GM12872 (cell line): Measurements from ENCODE around the gene CAPN9.

Experiments used
- TF ChIP-seq, protein P1 (sequence below): IDR thresholded peaks from 3 replicates; pipeline ENCODE4 v1.5.1; 2011; ENCODE audit warnings: low read depth, mild to moderate bottlenecking, low read length, moderate library complexity; ENCODE audit not compliant: insufficient read depth

Gene CAPN9

DNA sequence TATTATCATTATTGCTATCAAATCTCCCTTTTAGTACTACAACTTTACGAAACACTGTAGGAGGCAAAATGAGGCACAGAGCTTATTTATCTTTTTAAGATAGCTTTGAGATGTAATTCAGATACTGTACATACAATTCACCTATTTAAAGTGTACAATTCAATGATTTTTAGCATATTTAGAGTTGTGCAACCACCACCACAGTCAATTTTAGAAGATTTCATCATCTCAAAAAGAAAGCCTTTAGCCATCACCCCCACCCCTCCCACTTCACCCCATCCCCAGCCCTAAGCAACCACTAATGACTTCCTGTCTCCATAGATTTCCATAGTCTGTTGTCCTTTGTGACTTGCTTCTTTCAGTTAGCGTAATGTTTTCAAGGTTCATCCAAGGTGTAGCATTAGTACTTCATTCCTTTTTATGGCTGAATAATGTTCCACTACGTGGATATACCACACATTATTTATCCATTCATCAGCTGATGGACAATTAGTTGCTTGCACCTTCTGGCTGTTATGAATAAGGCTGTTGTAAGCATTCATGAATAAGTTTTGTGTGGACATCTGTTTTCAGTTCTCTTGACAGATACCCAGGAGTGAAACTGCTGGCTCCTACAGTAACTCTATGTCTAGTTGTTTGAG lies 9.4 kb upstream of the CAPN9 start:
- TF ChIP-seq, protein P1, sequence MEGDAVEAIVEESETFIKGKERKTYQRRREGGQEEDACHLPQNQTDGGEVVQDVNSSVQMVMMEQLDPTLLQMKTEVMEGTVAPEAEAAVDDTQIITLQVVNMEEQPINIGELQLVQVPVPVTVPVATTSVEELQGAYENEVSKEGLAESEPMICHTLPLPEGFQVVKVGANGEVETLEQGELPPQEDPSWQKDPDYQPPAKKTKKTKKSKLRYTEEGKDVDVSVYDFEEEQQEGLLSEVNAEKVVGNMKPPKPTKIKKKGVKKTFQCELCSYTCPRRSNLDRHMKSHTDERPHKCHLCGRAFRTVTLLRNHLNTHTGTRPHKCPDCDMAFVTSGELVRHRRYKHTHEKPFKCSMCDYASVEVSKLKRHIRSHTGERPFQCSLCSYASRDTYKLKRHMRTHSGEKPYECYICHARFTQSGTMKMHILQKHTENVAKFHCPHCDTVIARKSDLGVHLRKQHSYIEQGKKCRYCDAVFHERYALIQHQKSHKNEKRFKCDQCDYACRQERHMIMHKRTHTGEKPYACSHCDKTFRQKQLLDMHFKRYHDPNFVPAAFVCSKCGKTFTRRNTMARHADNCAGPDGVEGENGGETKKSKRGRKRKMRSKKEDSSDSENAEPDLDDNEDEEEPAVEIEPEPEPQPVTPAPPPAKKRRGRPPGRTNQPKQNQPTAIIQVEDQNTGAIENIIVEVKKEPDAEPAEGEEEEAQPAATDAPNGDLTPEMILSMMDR: no peak

DNA sequence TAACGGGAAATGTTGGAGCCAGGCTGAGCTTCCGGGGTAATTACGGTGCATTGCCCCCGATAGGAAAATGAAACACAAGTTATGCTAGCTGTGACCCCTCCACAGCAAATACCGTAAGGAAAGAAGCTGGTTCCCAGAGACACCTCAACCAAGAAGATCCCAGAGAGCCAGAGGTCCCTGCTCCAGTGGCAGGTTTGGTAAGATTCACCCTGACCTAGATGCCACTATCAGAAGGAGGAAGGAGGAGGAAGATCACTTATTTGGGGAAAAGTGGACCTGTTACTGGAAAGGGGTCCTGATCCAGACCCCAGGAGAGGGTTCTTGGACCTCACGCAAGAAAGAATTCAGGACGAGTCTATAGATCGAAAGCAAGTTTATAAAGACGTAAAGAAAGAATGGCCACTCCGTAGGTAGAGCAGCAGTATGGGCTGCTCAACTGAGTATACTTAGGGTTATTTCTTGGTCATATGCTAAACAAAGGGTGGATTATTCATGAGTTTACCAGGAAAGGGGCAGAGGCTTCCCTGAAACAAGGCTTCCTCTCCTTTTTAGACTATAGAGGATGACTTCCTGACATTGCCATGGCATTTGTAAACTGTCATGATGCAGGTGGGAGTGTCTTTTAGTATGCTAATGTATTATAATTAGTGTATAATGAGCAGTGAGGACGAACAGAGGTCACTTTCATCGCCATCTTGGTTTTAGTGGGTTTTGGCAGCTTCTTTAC lies 7.5 kb upstream of the CAPN9 start:
- TF ChIP-seq, protein P1: no peak

DNA sequence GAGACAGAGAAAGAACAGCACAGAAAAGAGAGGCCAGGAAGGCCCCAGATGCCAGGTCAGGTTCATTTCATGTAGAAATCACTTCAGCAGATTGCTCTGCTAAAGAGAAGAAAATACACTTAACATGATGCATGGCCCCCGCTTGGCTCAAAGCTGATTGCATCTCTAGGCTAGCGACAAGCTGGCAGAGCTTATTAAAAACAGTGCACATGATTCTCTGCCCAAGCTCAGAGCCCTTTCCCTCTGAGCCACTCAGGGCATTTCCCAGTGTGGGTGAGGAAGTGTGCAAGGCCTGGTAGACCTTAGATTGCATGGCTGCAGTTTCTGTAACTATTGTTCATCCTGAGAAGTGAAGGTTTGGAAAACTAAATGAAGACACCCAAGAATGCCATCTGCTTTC lies 3.3 kb upstream of the CAPN9 start:
- TF ChIP-seq, protein P1: no peak

DNA sequence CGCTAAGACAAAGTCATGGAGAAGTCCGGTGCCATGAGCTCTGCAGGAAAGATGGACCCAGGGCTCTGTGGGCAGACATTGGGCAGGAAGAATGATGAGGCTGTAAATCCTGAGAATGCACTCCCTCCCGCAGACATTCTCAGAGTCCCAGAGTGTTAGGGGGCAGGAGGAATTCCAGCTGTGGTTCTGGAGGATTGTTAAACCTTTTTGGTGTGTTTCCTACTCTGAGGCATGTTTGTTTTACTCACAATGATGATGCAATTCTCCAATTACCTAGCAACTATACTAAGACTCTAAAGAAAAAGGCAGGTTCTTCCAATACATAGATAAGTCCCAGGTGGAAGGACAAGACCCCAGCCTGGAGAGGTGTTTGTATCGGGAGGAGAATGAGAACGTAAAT lies 2.8 kb upstream of the CAPN9 start:
- TF ChIP-seq, protein P1: no peak

DNA sequence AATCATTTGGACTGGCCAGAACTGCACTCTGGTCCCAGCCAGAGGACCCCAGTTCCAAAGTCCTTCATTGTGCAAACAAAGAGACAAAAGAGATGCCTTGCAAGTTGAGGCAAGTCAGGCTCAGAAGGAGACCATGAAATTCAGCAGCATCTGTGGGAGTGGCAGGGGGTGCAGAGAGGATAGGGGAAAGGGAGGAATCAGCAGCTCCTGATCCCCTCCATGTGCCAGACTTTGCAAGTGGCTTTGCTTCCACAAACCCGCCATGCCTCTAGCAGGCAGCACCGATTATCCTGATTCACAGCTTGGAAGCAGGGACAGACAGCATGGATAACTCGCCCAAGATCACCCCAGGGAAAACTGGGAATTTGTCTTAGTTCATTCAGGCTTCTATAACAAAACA lies 2.1 kb upstream of the CAPN9 start:
- TF ChIP-seq, protein P1: no peak

DNA sequence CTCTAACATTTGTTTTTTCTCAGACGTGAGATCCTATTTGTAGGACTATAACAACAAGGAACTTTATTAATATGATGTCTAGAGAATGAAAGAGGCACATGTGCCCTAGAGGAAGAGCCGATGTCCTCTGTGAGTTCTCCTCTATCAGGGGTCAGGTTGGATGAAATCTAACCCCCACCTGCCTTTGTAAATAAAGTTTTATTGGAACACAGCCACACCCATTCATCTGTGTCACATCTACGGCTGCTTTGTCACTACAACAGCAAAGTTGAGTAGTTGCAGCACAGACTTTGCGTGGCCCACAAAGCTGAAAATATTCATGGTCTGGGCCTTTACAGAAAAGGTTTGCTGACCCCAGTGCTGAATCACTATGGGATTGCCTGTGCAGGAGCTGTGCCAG lies 571 bp upstream of the CAPN9 start:
- TF ChIP-seq, protein P1: no peak

DNA sequence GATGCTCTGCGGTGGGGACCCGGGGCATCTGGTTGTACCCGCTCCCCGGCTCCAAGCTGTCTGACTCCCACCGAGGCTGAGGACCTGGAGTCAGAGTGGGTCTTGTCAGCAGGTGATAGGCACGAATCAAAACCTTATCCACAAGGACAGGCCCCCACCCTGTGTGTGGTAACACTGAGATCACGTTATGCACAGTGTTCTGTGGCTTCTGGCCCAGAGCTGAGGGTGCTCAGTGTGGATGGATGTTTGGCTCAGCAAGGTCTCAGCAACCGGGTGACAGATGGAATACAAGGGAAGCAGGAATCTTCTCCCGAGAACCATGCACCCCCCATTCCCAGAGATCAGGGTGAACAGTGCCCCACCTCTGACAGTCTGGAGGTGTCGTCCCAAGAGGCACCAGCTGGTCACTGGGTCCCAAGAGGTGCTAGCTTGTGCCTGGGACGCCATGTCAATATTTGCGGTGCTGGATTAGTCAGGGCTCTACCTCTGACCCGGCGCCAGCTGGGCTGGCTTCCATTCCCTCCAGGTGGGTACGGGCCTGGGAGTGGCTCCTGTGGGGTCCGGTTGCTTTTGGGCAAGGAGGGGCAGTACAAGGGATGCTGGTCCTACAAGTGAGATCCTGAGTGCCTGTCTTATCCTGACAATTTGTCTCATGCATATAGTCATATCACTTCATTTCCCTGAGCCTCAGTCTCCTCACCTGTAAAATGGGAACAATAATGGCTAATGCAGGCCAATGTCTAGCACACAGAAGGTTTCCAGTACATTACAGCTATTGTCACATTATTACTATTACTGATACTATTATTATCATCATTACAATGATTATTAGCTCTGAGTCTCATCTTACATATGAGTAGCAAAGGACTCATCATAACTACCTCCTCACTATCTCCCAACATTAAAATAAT lies 957 bp downstream of the CAPN9 start:
- TF ChIP-seq, protein P1: no peak
